ENCODE measurements around the gene ZNF534. TPM values are rescaled to one million over a fixed set of nuclear protein-coding genes. Genes with fewer than 3 reads are reported as not detected.
"Not testable (repeated sequence)": the region's sequence is repeated elsewhere in the genome, so short reads cannot be mapped to it uniquely, and the experiment has no call there.

Gene ZNF534
- total RNA-seq, 1 donor from 2014 or later: 6.5 TPM

GRCh38 chr19:52498571-52498970 lies 69.6 kb downstream of the ZNF534 start:
- no peak for DNase-seq (ENCODE audit: low spot score)

GRCh38 chr19:52500474-52500873 lies 71.5 kb downstream of the ZNF534 start:
- not testable (repeated sequence) for DNase-seq (ENCODE audit: low spot score)

GRCh38 chr19:52500991-52501390 lies 72.0 kb downstream of the ZNF534 start:
- not testable (repeated sequence) for DNase-seq (ENCODE audit: low spot score)

Other genes with a start within 250 kb of the ZNF534 start
- 39.5 TPM for gene PPP2R1A, start 239.1 kb upstream of the ZNF534 start, total RNA-seq (ENCODE audit: insufficient read depth, low replicate concordance)
- 25.3 TPM for gene ZNF766, start 159.6 kb upstream of the ZNF534 start, total RNA-seq (ENCODE audit: insufficient read depth, low replicate concordance)
- 12.3 TPM for gene ZNF480, start 132.0 kb upstream of the ZNF534 start, total RNA-seq (ENCODE audit: insufficient read depth, low replicate concordance)
- gene ZNF610, start 92.9 kb upstream of the ZNF534 start, total RNA-seq (ENCODE audit: insufficient read depth, low replicate concordance): 9.9 TPM
- gene ZNF880, start 59.2 kb upstream of the ZNF534 start, total RNA-seq (ENCODE audit: insufficient read depth, low replicate concordance): 52.2 TPM
- 36.4 TPM for gene ZNF528, start 31.3 kb upstream of the ZNF534 start, total RNA-seq (ENCODE audit: insufficient read depth, low replicate concordance)
- gene ZNF578, start 24.4 kb downstream of the ZNF534 start, total RNA-seq (ENCODE audit: insufficient read depth, low replicate concordance): 9.4 TPM
- gene ZNF808, start 98.5 kb downstream of the ZNF534 start, total RNA-seq (ENCODE audit: insufficient read depth, low replicate concordance): 13.2 TPM
- 23.1 TPM for gene ZNF701, start 141.1 kb downstream of the ZNF534 start, total RNA-seq (ENCODE audit: insufficient read depth, low replicate concordance)
- gene ZNF83, start 209.2 kb downstream of the ZNF534 start, total RNA-seq (ENCODE audit: insufficient read depth, low replicate concordance): 40.7 TPM